Stomach (tissue), 4 donors: ENCODE measurements around the gene IARS2.

Source experiments
- CTCF ChIP-seq, 7 experiments: fragments of 450-650 bp in 4 of 7; fragments of 200-600 bp in 3 of 7; sonication (generic) in 3 of 7; IDR thresholded peaks; one replicate each; pipeline ENCODE4 v1.5.1; 2016 to 2019; ENCODE audit warnings: antibody characterized with exemption in 7 of 7, control low read depth in 2 of 7, mild to moderate bottlenecking in 1 of 7
- EP300 ChIP-seq: sonication (generic); formaldehyde crosslinking; IDR thresholded peaks from one replicate; pipeline ENCODE4 v1.6.1; 2017; ENCODE audit warnings: antibody characterized with exemption
- POLR2A ChIP-seq, 4 donors: fragments of 450-650 bp; IDR thresholded peaks; one replicate each; pipeline ENCODE4 v1.6.1; 2016; ENCODE audit warnings: antibody characterized with exemption in 4 of 4, control low read depth in 2 of 4, mild to moderate bottlenecking in 1 of 4, moderate library complexity in 1 of 4
- POLR2AphosphoS5 ChIP-seq, 3 donors: sonication (generic); formaldehyde crosslinking; IDR thresholded peaks; one replicate each; pipeline ENCODE4 v1.6.1; 2016; ENCODE audit warnings: antibody characterized with exemption in 3 of 3

- no peak for TF ChIP-seq CTCF (IDR thresholded peaks at IDR 0.05)
- TF ChIP-seq POLR2A (IDR thresholded peaks at IDR 0.05): no peak
- no peak for TF ChIP-seq POLR2AphosphoS5 (IDR thresholded peaks at IDR 0.05)
- TF ChIP-seq EP300: no peak
Measured at GRCh38 chr1:220157738-220158137, 63.8 kb downstream of the IARS2 start.
